Duodenal mucosa (tissue), 2 donors: ENCODE results near the gene ANAPC4.
"Not testable (repeated sequence)": the region's sequence is repeated elsewhere in the genome, so short reads cannot be mapped to it uniquely, and the experiment has no call there.

Experiments
- H3K27ac ChIP-seq: one replicate; pipeline ENCODE4 v1.7.0; 2013; ENCODE audit warnings: low read depth, low read length
- H3K27me3 ChIP-seq, 2 donors: one replicate each; pipeline ENCODE4 v1.7.0; 2013; ENCODE audit warnings: low read length in 2 of 2, control low read depth in 1 of 2; ENCODE audit not compliant: insufficient read depth in 2 of 2, control insufficient read depth in 1 of 2
- H3K36me3 ChIP-seq, 2 donors: one replicate each; pipeline ENCODE4 v1.7.0; 2013; ENCODE audit warnings: low read length in 2 of 2, control low read depth in 1 of 2; ENCODE audit not compliant: insufficient read depth in 2 of 2, control insufficient read depth in 1 of 2
- H3K4me1 ChIP-seq, 2 donors: one replicate each; pipeline ENCODE4 v1.7.0; 2013; ENCODE audit warnings: low read length in 2 of 2, control low read depth in 1 of 2; ENCODE audit not compliant: insufficient read depth in 2 of 2, control insufficient read depth in 1 of 2
- H3K4me3 ChIP-seq, 2 donors: one replicate each; pipeline ENCODE4 v1.7.0; 2013; ENCODE audit warnings: low read length in 2 of 2, low read depth in 1 of 2
- H3K9ac ChIP-seq, 2 donors: one replicate each; pipeline ENCODE4 v1.7.0; 2013; ENCODE audit warnings: low read length in 2 of 2, low read depth in 1 of 2
- H3K9me3 ChIP-seq, 2 donors: one replicate each; pipeline ENCODE4 v1.7.0; 2013; ENCODE audit warnings: low read length in 2 of 2, control low read depth in 1 of 2; ENCODE audit not compliant: control insufficient read depth in 1 of 2

The ANAPC4 gene

DNA sequence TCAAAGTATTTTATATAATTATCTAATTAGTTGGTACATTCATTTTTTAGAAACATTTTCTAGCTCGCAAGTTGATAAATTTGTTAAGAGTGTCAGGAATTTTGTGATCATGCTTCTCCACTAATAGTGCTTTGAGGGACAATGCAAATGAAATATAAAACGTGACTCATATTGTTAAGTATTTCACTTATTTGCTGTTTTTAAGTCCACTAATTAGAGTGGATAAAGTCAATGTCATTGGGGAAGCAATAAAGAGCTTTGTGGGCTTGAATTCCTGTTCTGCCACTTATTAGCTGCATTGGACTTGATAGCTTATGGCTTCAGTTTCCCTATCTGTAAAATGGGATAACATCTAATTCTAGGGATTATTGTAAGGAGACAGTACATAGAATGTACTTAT lies 26.5 kb upstream of the ANAPC4 start:
- H3K36me3 ChIP-seq = peaks cover 8 to 17% of the 10 kb centered on the region in 2 donors
- no peak overlapping the region for H3K9ac ChIP-seq
- H3K4me3 ChIP-seq = no peak overlapping the region
- no peak overlapping the region for H3K27ac ChIP-seq
- H3K4me1 ChIP-seq = no peaks in the 10 kb centered on the region
- no peaks in the 10 kb centered on the region for H3K9me3 ChIP-seq
- H3K27me3 ChIP-seq = no peaks in the 10 kb centered on the region

- no peak overlapping the region for H3K4me3 ChIP-seq
- H3K9me3 ChIP-seq = no peaks in the 10 kb centered on the region
- H3K27me3 ChIP-seq = no peaks in the 10 kb centered on the region
- H3K4me1 ChIP-seq = no peaks in the 10 kb centered on the region
- no peak overlapping the region for H3K27ac ChIP-seq
- H3K36me3 ChIP-seq = peaks cover 8 to 14% of the 10 kb centered on the region in 2 donors
- H3K9ac ChIP-seq = no peak overlapping the region
Observed at GRCh38 chr4:25351777-25352416, 25.2 kb upstream of the ANAPC4 start.

DNA sequence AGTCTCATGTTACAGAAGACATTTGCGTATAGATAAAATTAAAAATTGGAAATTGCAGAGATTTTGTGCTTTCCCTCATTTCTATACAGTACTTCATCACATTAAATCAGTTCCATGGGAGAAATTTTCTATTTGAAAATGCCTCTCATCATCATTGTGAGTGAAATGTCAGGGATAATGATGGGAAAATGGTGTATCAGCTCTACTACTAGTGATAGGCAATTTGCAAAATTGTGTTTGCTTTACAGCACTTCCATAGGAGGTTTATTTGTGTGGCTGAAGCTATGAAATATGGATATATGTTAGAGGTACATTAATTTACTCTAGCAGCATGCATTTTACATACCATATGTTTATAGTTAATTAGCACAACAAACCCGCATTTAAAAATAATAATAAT lies 21.0 kb upstream of the ANAPC4 start:
- Histone ChIP-seq H3K4me1 (no peaks in the 10 kb centered on the region), H3K9me3 (no peaks in the 10 kb centered on the region), H3K36me3 (peaks cover 4 to 10% of the 10 kb centered on the region in 2 donors), H3K4me3 (no peak overlapping the region), H3K27me3 (no peaks in the 10 kb centered on the region), H3K9ac (no peak overlapping the region), H3K27ac (no peak overlapping the region)

DNA sequence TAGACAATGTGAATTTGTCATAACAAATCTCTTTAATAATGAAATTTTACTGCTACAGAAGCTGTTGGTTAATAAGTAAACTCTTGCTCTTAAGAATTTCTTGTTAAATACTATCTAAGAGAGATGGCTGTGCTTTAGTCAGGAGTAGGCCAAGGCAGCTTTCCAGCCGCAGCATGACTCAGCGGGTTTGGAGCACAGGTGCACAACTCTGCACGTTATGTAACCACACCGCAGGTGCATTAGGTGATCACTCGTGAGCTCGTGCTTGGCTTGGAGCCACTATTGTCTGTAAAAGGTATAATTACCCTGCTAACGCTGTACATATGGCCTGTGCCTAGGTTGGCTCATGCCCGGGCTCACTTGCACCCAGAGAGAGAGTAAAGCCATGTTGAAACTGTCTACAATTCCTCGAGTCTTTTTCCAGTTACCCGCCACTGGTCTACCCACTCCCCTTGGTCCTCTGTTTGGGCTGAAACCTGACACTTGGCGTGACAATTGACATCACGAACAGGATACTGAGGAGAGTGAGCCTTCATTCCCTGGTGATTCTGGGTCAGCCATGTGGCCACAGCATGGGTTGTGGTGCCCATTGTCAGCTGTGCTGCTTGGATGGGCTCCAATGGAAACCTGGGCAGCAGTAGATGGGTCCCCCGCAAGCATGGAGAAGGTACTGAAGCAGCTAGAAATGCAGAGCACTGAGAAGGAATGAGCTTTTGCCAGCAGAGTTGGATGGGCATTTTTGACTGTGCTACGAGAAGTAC lies 18.4 kb upstream of the ANAPC4 start:
- no peak overlapping the region for H3K9ac ChIP-seq
- no peak overlapping the region for H3K4me3 ChIP-seq
- H3K9me3 ChIP-seq = no peaks in the 10 kb centered on the region
- no peak overlapping the region for H3K27ac ChIP-seq
- H3K4me1 ChIP-seq = no peaks in the 10 kb centered on the region
- H3K27me3 ChIP-seq = no peaks in the 10 kb centered on the region
- H3K36me3 ChIP-seq = peaks cover 0 to 3% of the 10 kb centered on the region in 2 donors

DNA sequence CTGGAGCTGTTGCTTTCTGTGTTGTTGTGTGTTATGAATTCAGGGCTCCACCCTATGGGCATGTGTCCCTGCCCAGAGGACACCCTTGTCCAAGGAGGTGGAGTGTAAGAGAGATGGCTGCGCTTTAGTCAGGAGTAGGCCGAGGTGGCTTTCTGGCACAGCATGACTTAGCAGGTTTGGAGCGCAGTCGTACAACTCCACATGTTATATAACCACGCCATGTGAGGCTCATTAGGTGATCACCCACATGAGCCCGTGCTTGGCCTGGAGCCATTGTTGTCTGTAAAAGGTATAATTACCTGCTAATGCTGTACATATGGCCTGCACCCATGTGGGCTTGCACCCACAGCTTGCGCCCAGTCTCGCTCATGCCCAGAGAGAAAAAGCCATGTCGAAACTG lies 15.8 kb upstream of the ANAPC4 start:
- Histone ChIP-seq H3K36me3 (peaks cover 3 to 12% of the 10 kb centered on the region in 2 donors), H3K4me1 (no peaks in the 10 kb centered on the region), H3K4me3 (no peak overlapping the region), H3K9ac (no peak overlapping the region), H3K9me3 (no peaks in the 10 kb centered on the region), H3K27me3 (no peaks in the 10 kb centered on the region), H3K27ac (no peak overlapping the region)

DNA sequence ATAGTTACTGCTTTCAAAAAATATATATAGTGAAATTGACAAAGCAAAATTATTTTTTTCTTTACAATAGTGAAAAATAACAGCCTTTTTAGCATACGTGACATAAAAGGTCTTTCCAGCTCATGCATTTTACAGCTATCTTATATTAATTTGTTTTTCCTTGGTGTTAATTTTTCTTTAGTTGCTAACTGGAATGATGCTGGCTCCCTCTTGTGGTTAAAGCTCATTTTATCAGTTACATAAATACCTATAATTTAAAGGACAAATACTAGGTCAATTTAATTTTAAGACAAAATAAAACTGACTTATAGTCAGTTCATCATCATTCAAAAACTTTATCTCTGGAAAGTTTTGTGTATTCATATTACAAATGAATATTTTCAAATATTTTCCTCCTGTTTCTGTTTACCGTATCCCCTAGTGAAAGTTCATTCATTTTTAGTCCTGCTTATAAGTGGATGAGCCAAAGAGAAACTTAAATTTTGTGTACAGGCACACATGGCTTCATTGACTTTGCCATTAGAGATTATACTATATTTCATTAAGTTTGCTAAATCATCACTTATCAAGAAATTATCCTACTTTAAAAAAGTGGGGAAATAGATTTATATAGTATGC lies 9.9 kb upstream of the ANAPC4 start:
- Histone ChIP-seq H3K27me3 (no peaks in the 10 kb centered on the region), H3K4me3 (no peak overlapping the region), H3K36me3 (peaks cover 3 to 13% of the 10 kb centered on the region in 2 donors), H3K9me3 (no peaks in the 10 kb centered on the region), H3K27ac (no peak overlapping the region), H3K9ac (no peak overlapping the region), H3K4me1 (no peaks in the 10 kb centered on the region)

DNA sequence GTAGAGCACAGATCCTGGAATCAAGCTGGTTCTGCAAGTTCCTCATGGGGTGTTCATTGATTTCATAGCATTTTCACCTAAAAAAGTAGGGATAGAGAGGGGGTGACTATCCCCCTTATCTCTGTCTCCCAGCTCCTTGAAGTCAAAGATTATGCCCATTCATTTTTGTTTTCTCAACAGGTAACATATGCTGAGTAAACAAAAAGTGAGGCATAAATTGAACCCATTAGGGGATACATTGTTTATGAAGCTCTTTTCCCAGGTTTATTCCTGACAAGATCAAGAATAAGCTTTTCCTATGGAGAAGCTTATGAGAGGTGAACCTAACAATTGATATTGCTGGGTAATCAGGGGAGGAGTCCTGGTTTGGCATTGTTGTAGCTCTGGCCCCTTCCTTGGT lies 9.2 kb upstream of the ANAPC4 start:
- H3K9ac ChIP-seq = no peak overlapping the region

GRCh38 chr4:25368315-25368714 lies 8.7 kb upstream of the ANAPC4 start:
- Histone ChIP-seq H3K4me1 (no peaks in the 10 kb centered on the region), H3K27ac (no peak overlapping the region), H3K36me3 (peaks cover 3 to 13% of the 10 kb centered on the region in 2 donors), H3K4me3 (no peak overlapping the region), H3K27me3 (no peaks in the 10 kb centered on the region), H3K9ac (no peak overlapping the region), H3K9me3 (no peaks in the 10 kb centered on the region)

More for the DNA sequence above, 9.2 kb upstream of the ANAPC4 start:
- no peaks in the 10 kb centered on the region for H3K4me1 ChIP-seq
- no peaks in the 10 kb centered on the region for H3K9me3 ChIP-seq
- no peaks in the 10 kb centered on the region for H3K27me3 ChIP-seq
- H3K4me3 ChIP-seq = no peak overlapping the region
- no peak overlapping the region for H3K27ac ChIP-seq
- H3K36me3 ChIP-seq = peaks cover 3 to 13% of the 10 kb centered on the region in 2 donors

DNA sequence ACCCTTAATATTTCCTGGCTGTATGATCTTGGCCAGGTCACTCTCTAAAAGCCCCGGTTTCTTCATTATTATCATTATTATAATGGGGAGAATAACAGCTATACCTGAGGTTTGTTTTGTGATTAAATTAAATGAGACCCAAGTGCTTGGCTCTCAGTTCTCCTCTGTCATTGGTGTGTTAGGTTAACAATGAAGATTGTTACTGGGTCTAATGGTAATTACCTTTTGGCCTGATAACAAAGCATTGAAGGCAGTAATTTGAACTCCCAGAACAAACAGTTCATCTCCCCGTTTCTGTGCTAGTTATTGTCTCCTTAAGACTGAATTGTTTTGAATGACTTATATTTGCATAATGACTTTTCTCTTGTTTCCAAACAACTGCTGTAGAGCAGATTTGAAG lies 6.8 kb upstream of the ANAPC4 start:
- Histone ChIP-seq H3K27me3 (no peaks in the 10 kb centered on the region), H3K4me1 (no peaks in the 10 kb centered on the region), H3K27ac (no peak overlapping the region), H3K4me3 (no peak overlapping the region), H3K36me3 (peaks cover 0 to 5% of the 10 kb centered on the region in 2 donors), H3K9me3 (no peaks in the 10 kb centered on the region), H3K9ac (no peak overlapping the region)

DNA sequence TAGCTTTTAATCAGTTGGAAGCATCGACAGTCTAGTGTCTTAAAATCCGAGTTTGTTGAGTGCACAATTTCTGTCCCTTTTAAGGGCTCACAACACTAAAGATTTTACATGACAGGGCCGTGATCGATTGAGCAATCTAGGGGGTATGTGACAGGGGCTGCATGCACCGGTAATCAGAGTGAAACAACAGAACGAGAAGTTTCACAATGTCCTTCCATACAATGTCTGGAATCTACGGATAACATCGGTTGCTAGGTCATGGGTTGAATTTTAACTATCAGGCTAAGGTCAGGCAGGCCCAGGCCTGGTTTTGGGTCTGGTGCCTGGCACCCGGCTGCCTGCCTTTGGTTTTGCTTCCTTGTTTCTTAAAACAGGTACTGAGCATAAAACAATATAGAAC lies 4.5 kb upstream of the ANAPC4 start:
- not testable (repeated sequence) for H3K4me1 ChIP-seq, H3K9ac ChIP-seq, H3K36me3 ChIP-seq, H3K4me3 ChIP-seq, H3K9me3 ChIP-seq, H3K27me3 ChIP-seq, H3K27ac ChIP-seq
